MM.1S (cell line): Measurements from ENCODE around the gene SPRED2.

Experiments
- DNase-seq: peaks from one replicate; pipeline ENCODE4 v3.0.0-alpha.2; 2015
- H2AFZ ChIP-seq: fragments of 300-600 bp; sonication (generic); 2 replicates; pipeline ENCODE4 v1.6.0; 2016; ENCODE audit warnings: antibody characterized with exemption, low read length
- H3F3A ChIP-seq: fragments of 300-600 bp; sonication (generic); 2 replicates; pipeline ENCODE4 v1.6.1; 2016; ENCODE audit warnings: mild to moderate bottlenecking, antibody characterized with exemption, low read length, moderate library complexity, mixed read lengths; ENCODE audit not compliant: insufficient read depth
- H3K27ac ChIP-seq: fragments of 300-600 bp; sonication (generic); 2 replicates; pipeline ENCODE4 v1.5.1; 2016; ENCODE audit warnings: mild to moderate bottlenecking, low read length
- H3K27me3 ChIP-seq: fragments of 300-600 bp; sonication (generic); replicated peaks from 2 replicates; pipeline ENCODE4 v1.6.0; 2016; ENCODE audit warnings: low read length; ENCODE audit not compliant: insufficient read depth
- H3K36me3 ChIP-seq: fragments of 300-600 bp; sonication (generic); replicated peaks from 2 replicates; pipeline ENCODE4 v1.6.1; 2016; ENCODE audit warnings: mild to moderate bottlenecking, low read length, mixed read lengths; ENCODE audit not compliant: insufficient read depth
- H3K4me1 ChIP-seq: fragments of 300-600 bp; sonication (generic); 2 replicates; pipeline ENCODE4 v1.6.1; 2016; ENCODE audit warnings: low read length, mixed read lengths
- H3K4me2 ChIP-seq: fragments of 300-600 bp; sonication (generic); 2 replicates; pipeline ENCODE4 v1.6.0; 2016; ENCODE audit warnings: low read depth, low read length
- H3K4me3 ChIP-seq: fragments of 300-600 bp; sonication (generic); 2 replicates; pipeline ENCODE4 v1.5.1; 2016; ENCODE audit warnings: low read length, mixed read lengths
- H3K79me2 ChIP-seq: fragments of 300-600 bp; sonication (generic); 2 replicates; pipeline ENCODE4 v1.6.1; 2016; ENCODE audit warnings: mixed run types, low read length, mixed read lengths
- H3K9ac ChIP-seq: fragments of 300-600 bp; sonication (generic); 2 replicates; pipeline ENCODE4 v1.6.1; 2016; ENCODE audit warnings: low read length, mixed read lengths
- H3K9me2 ChIP-seq: fragments of 300-600 bp; sonication (generic); replicated peaks from 2 replicates; pipeline ENCODE4 v1.6.1; 2016; ENCODE audit warnings: mild to moderate bottlenecking, low read length, mixed read lengths; ENCODE audit not compliant: insufficient read depth
- H3K9me3 ChIP-seq: fragments of 300-600 bp; sonication (generic); replicated peaks from 2 replicates; pipeline ENCODE4 v1.6.1; 2016; ENCODE audit warnings: mild to moderate bottlenecking, low read length, mixed read lengths; ENCODE audit not compliant: insufficient read depth
- H4K20me1 ChIP-seq: fragments of 300-600 bp; sonication (generic); 2 replicates; pipeline ENCODE4 v1.6.1; 2016; ENCODE audit warnings: mild to moderate bottlenecking, low read length, moderate library complexity, mixed read lengths; ENCODE audit not compliant: insufficient read depth
- CTCF ChIP-seq: fragments of 300-600 bp; sonication (generic); IDR thresholded peaks from 2 replicates; pipeline ENCODE4 v1.5.1; 2016; ENCODE audit warnings: antibody characterized with exemption, low read length, mixed read lengths
- EZH2 ChIP-seq: fragments of 300-600 bp; sonication (generic); optimal IDR thresholded peaks from 2 replicates; pipeline ENCODE3; 2017; ENCODE audit warnings: low read depth, mild to moderate bottlenecking, antibody characterized with exemption, low read length, mixed read lengths
- EZH2phosphoT487 ChIP-seq: fragments of 300-600 bp; sonication (generic); IDR thresholded peaks from 2 replicates; pipeline ENCODE4 v1.6.1; 2018; ENCODE audit warnings: antibody characterized with exemption, low read length

SPRED2 gene

GRCh38 chr2:65364986-65365733 lies 67.2 kb downstream of the SPRED2 start:
- Histone ChIP-seq H3K36me3 (no peaks in the 10 kb centered on the region), H3F3A (no peaks in the 10 kb centered on the region), H3K27me3 (no peaks in the 10 kb centered on the region), H3K27ac (no peak overlapping the region), H3K9me2 (no peaks in the 10 kb centered on the region), H3K4me3 (no peak overlapping the region), H4K20me1 (no peaks in the 10 kb centered on the region; the same call in 1 of the 2 replicates), H3K79me2 (peaks cover 95% of the 10 kb centered on the region), H3K9ac (no peak overlapping the region), H2AFZ (no peak overlapping the region), H3K9me3 (no peaks in the 10 kb centered on the region), H3K4me2 (no peak overlapping the region), H3K4me1 (peaks cover 15% of the 10 kb centered on the region)
- no peak for TF ChIP-seq CTCF
- TF ChIP-seq EZH2phosphoT487 = no peak
- no peak for TF ChIP-seq EZH2
- DNase-seq = no peak

- Histone ChIP-seq H3K4me2 (no peak overlapping the region), H3K79me2 (peaks cover 95% of the 10 kb centered on the region), H3K27me3 (no peaks in the 10 kb centered on the region), H3F3A (peaks cover 5% of the 10 kb centered on the region), H4K20me1 (no peaks in the 10 kb centered on the region; the same call in 1 of the 2 replicates), H3K9me3 (no peaks in the 10 kb centered on the region), H2AFZ (no peak overlapping the region), H3K4me3 (no peak overlapping the region), H3K9ac (no peak overlapping the region), H3K4me1 (peaks cover 26% of the 10 kb centered on the region), H3K9me2 (no peaks in the 10 kb centered on the region), H3K36me3 (no peaks in the 10 kb centered on the region), H3K27ac (no peak overlapping the region)
- DNase-seq = no peak
- TF ChIP-seq CTCF = no peak
- TF ChIP-seq EZH2 = no peak
These were observed 68.3 kb downstream of the SPRED2 start for GRCh38 chr2:65363879-65364666.

GRCh38 chr2:65361623-65362022 lies 70.8 kb downstream of the SPRED2 start:
- Histone ChIP-seq H3K4me3 (no peak overlapping the region), H3K4me1 (peaks cover 43% of the 10 kb centered on the region), H3K9ac (no peak overlapping the region), H3K4me2 (no peak overlapping the region), H3K27me3 (no peaks in the 10 kb centered on the region), H4K20me1 (no peaks in the 10 kb centered on the region; the same call in 1 of the 2 replicates), H2AFZ (no peak overlapping the region), H3F3A (peaks cover 29% of the 10 kb centered on the region), H3K27ac (no peak overlapping the region), H3K36me3 (no peaks in the 10 kb centered on the region), H3K9me3 (no peaks in the 10 kb centered on the region), H3K79me2 (peaks cover 91% of the 10 kb centered on the region), H3K9me2 (no peaks in the 10 kb centered on the region)
- TF ChIP-seq EZH2 (no peak), CTCF (no peak), EZH2phosphoT487 (no peak)
- DNase-seq = no peak
